Skeletal muscle tissue (tissue), 4 donors: ENCODE data around the gene ACO2. TPM values are rescaled to one million over a fixed set of nuclear protein-coding genes. Genes with fewer than 3 reads are reported as not detected.
A peak's percentile ranks its signal among the peaks of the same experiment; 100 is the strongest.
"Not testable (repeated sequence)": the region's sequence is repeated elsewhere in the genome, so short reads cannot be mapped to it uniquely, and the experiment has no call there.

ENCODE experiments used
- H3K27ac ChIP-seq: one replicate; pipeline ENCODE4 v1.7.0; 2013; ENCODE audit warnings: mild to moderate bottlenecking, low read depth, low read length, inconsistent platforms
- H3K27me3 ChIP-seq, 3 donors: one replicate each; pipeline ENCODE4 v1.7.0; 2013; ENCODE audit warnings: low read length in 3 of 3; ENCODE audit not compliant: control insufficient read depth in 3 of 3, insufficient read depth in 3 of 3
- H3K36me3 ChIP-seq, 3 donors: one replicate each; pipeline ENCODE4 v1.7.0; 2013; ENCODE audit warnings: low read length in 3 of 3; ENCODE audit not compliant: control insufficient read depth in 3 of 3, insufficient read depth in 3 of 3
- H3K4me1 ChIP-seq, 3 donors: one replicate each; pipeline ENCODE4 v1.7.0; 2013; ENCODE audit warnings: low read length in 3 of 3, mild to moderate bottlenecking in 3 of 3; ENCODE audit not compliant: control insufficient read depth in 3 of 3, insufficient read depth in 3 of 3
- H3K4me3 ChIP-seq, 3 donors: one replicate each; pipeline ENCODE4 v1.7.0; 2013; ENCODE audit warnings: low read length in 3 of 3
- H3K9ac ChIP-seq, 3 donors: one replicate each; pipeline ENCODE4 v1.7.0; 2013; ENCODE audit warnings: low read length in 3 of 3, mild to moderate bottlenecking in 3 of 3, moderate library complexity in 2 of 3, low read depth in 1 of 3
- H3K9me3 ChIP-seq, 3 donors: one replicate each; pipeline ENCODE4 v1.7.0; 2013; ENCODE audit warnings: low read length in 3 of 3; ENCODE audit not compliant: control insufficient read depth in 3 of 3
- total RNA-seq: library from RNA; depleted of rRNA; stranded (reverse); fragments of >200 nt; gene quantifications from one replicate; pipeline ENCODE4 v1.2.3, GENCODE V29; 2014
- donor health status: Osteomylitis.

ACO2 gene
- total RNA-seq, 1 donor from 2014 or later, result 110 TPM

- Histone ChIP-seq H3K27me3 (no peaks in the 10 kb centered on the region), H3K9me3 (no peaks in the 10 kb centered on the region), H3K4me1 (peaks cover 15 to 28% (median 17%) of the 10 kb centered on the region in 3 donors), H3K4me3 (peak overlapping the region; percentile 75 to 91 (median 88)), H3K36me3 (peaks cover 0 to 7% (median 0%) of the 10 kb centered on the region in 3 donors), H3K9ac (peak overlapping the region in 2 of 3 donors; percentile 67 to 74), H3K27ac (peak overlapping the region; percentile 37)
These were observed 76.0 kb downstream of the ACO2 start for GRCh38 chr22:41544671-41545476.

- Histone ChIP-seq H3K4me1 (peaks cover 6 to 13% (median 7%) of the 10 kb centered on the region in 3 donors), H3K9me3 (no peaks in the 10 kb centered on the region), H3K4me3 (no peak overlapping the region), H3K27me3 (no peaks in the 10 kb centered on the region), H3K9ac (no peak overlapping the region), H3K36me3 (no peaks in the 10 kb centered on the region), H3K27ac (no peak overlapping the region)
These were observed 79.9 kb downstream of the ACO2 start for GRCh38 chr22:41548830-41549211.

- no peak overlapping the region for H3K4me3 ChIP-seq
- no peaks in the 10 kb centered on the region for H3K27me3 ChIP-seq
- H3K27ac ChIP-seq, result no peak overlapping the region
- H3K4me1 ChIP-seq, result no peaks in the 10 kb centered on the region
- H3K9ac ChIP-seq, result no peak overlapping the region
- H3K36me3 ChIP-seq, result no peaks in the 10 kb centered on the region
- H3K9me3 ChIP-seq, result no peaks in the 10 kb centered on the region
These were observed 82.1 kb downstream of the ACO2 start for GRCh38 chr22:41550952-41551491.

- Histone ChIP-seq H3K4me3 (no peak overlapping the region), H3K9ac (peak overlapping the region in 1 of 3 donors; percentile 16), H3K9me3 (no peaks in the 10 kb centered on the region), H3K27me3 (peaks cover 0 to 9% (median 2%) of the 10 kb centered on the region in 3 donors), H3K36me3 (no peaks in the 10 kb centered on the region), H3K4me1 (peaks cover 0 to 2% (median 0%) of the 10 kb centered on the region in 3 donors), H3K27ac (no peak overlapping the region)
These were observed 83.1 kb downstream of the ACO2 start for GRCh38 chr22:41551877-41552582.

- Histone ChIP-seq H3K9me3 (no peaks in the 10 kb centered on the region), H3K4me3 (no peak overlapping the region), H3K36me3 (no peaks in the 10 kb centered on the region), H3K9ac (peak overlapping the region in 1 of 3 donors; percentile 25), H3K27ac (no peak overlapping the region), H3K4me1 (peaks cover 0 to 3% (median 0%) of the 10 kb centered on the region in 3 donors), H3K27me3 (peaks cover 3 to 21% (median 7%) of the 10 kb centered on the region in 3 donors)
These were observed 86.5 kb downstream of the ACO2 start for GRCh38 chr22:41555325-41555982.

GRCh38 chr22:41556561-41556960 is 87.6 kb downstream of the ACO2 start:
- H3K9me3 ChIP-seq, result no peaks in the 10 kb centered on the region
- no peak overlapping the region for H3K27ac ChIP-seq
- peaks cover 3 to 29% (median 7%) of the 10 kb centered on the region in 3 donors for H3K27me3 ChIP-seq
- no peak overlapping the region for H3K4me3 ChIP-seq
- H3K4me1 ChIP-seq, result peaks cover 0 to 8% (median 3%) of the 10 kb centered on the region in 3 donors
- no peak overlapping the region for H3K9ac ChIP-seq
- no peaks in the 10 kb centered on the region for H3K36me3 ChIP-seq

GRCh38 chr22:41557401-41558240 is 88.7 kb downstream of the ACO2 start:
- peaks cover 0 to 8% (median 3%) of the 10 kb centered on the region in 3 donors for H3K4me1 ChIP-seq
- H3K27me3 ChIP-seq, result peaks cover 3 to 40% (median 7%) of the 10 kb centered on the region in 3 donors
- H3K4me3 ChIP-seq, result no peak overlapping the region
- no peaks in the 10 kb centered on the region for H3K9me3 ChIP-seq
- no peak overlapping the region for H3K9ac ChIP-seq
- no peak overlapping the region for H3K27ac ChIP-seq
- no peaks in the 10 kb centered on the region for H3K36me3 ChIP-seq

- H3K9ac ChIP-seq, H3K27ac ChIP-seq, H3K4me1 ChIP-seq, H3K9me3 ChIP-seq, H3K4me3 ChIP-seq, H3K36me3 ChIP-seq: not testable (repeated sequence)
- H3K27me3 ChIP-seq, result peaks cover 3 to 40% (median 7%) of the 10 kb centered on the region in 3 donors
These were observed 89.3 kb downstream of the ACO2 start for GRCh38 chr22:41558241-41558630.

GRCh38 chr22:41560095-41560471 is 91.2 kb downstream of the ACO2 start:
- Histone ChIP-seq H3K4me1 (peaks cover 3 to 8% (median 3%) of the 10 kb centered on the region in 3 donors), H3K9ac (no peak overlapping the region), H3K4me3 (no peak overlapping the region)

More at GRCh38 chr22:41560095-41560471, 91.2 kb downstream of the ACO2 start:
- no peaks in the 10 kb centered on the region for H3K36me3 ChIP-seq
- H3K27ac ChIP-seq, result no peak overlapping the region
- peaks cover 3 to 40% (median 7%) of the 10 kb centered on the region in 3 donors for H3K27me3 ChIP-seq
- H3K9me3 ChIP-seq, result no peaks in the 10 kb centered on the region
